A549 (cell line): ENCODE measurements around the gene SMIM35.

Experiments
- CBX8 ChIP-seq: fragments of 200-600 bp; sonication (generic); IDR thresholded peaks from 2 replicates; pipeline ENCODE4 v1.6.1; 2016
- CTCF ChIP-seq: fragments of >200 bp; sonication (Bioruptor Twin); formaldehyde crosslinking; IDR thresholded peaks from 3 replicates; pipeline ENCODE4 v1.5.1; 2016
- EP300 ChIP-seq, 2 experiments: fragments of >200 bp; sonication (Bioruptor Twin); formaldehyde crosslinking; IDR thresholded peaks; 2 replicates in 1 of 2; 3 replicates in 1 of 2; pipeline ENCODE4 v1.6.1; 2016 to 2017
- HDAC2 ChIP-seq: fragments of 200-600 bp; sonication (generic); IDR thresholded peaks from 2 replicates; pipeline ENCODE4 v1.6.1; 2016
- MYC ChIP-seq: IDR thresholded peaks from 2 replicates; pipeline ENCODE4 v1.6.1; 2012; ENCODE audit warnings: mild to moderate bottlenecking, inconsistent platforms, low read length, improper control_type of control experiment, borderline replicate concordance
- POLR2A ChIP-seq: IDR thresholded peaks from 2 replicates; pipeline ENCODE4 v1.6.1; 2012; ENCODE audit warnings: mild to moderate bottlenecking, low read length
- RAD21 ChIP-seq, 2 experiments: fragments of >200 bp in 1 of 2; sonication (Bioruptor Twin) in 1 of 2; formaldehyde crosslinking in 1 of 2; IDR thresholded peaks in 1 of 2; conservative IDR thresholded peaks in 1 of 2; 2 replicates in 1 of 2; 3 replicates in 1 of 2; pipeline ENCODE4 v1.6.1; 2012 to 2018; ENCODE audit warnings: inconsistent platforms in 1 of 2
- TFCP2L1 ChIP-seq: fragments of 250-450 bp; sonication (Bioruptor Pico); IDR thresholded peaks from 2 replicates; pipeline ENCODE4 v1.5.0; 2021; ENCODE audit warnings: mild to moderate bottlenecking
- TF ChIP-seq, protein P1 (sequence below): fragments of >200 bp; sonication (Bioruptor Twin); formaldehyde crosslinking; IDR thresholded peaks from 3 replicates; pipeline ENCODE4 v1.6.1; 2016
- TF ChIP-seq, protein P2 (sequence below): IDR thresholded peaks from 2 replicates; pipeline ENCODE4 v1.6.1; 2012

GRCh38 chr11:118002541-118003423 is 84.0 kb downstream of the SMIM35 start:
- TF ChIP-seq, protein P1, sequence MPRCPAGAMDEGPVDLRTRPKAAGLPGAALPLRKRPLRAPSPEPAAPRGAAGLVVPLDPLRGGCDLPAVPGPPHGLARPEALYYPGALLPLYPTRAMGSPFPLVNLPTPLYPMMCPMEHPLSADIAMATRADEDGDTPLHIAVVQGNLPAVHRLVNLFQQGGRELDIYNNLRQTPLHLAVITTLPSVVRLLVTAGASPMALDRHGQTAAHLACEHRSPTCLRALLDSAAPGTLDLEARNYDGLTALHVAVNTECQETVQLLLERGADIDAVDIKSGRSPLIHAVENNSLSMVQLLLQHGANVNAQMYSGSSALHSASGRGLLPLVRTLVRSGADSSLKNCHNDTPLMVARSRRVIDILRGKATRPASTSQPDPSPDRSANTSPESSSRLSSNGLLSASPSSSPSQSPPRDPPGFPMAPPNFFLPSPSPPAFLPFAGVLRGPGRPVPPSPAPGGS, result no peak
- TF ChIP-seq, protein P2, sequence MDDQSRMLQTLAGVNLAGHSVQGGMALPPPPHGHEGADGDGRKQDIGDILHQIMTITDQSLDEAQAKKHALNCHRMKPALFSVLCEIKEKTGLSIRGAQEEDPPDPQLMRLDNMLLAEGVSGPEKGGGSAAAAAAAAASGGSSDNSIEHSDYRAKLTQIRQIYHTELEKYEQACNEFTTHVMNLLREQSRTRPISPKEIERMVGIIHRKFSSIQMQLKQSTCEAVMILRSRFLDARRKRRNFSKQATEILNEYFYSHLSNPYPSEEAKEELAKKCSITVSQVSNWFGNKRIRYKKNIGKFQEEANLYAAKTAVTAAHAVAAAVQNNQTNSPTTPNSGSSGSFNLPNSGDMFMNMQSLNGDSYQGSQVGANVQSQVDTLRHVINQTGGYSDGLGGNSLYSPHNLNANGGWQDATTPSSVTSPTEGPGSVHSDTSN, result no peak
- no peak for TF ChIP-seq RAD21 (conservative IDR thresholded peaks at IDR 0.05 in 1 of 2, IDR thresholded peaks at IDR 0.05 in 1 of 2)
- no peak for TF ChIP-seq CTCF
- no peak for TF ChIP-seq MYC
- no peak for TF ChIP-seq EP300 (IDR thresholded peaks at IDR 0.05)
- no peak for TF ChIP-seq TFCP2L1 (CRISPR knock-in tag)
- TF ChIP-seq CBX8, result no peak
- no peak for TF ChIP-seq HDAC2
- no peak for TF ChIP-seq POLR2A
